GM18907 (cell line): Measurements from ENCODE around the gene CES5A.
"Not testable (repeated sequence)": the region's sequence is repeated elsewhere in the genome, so short reads cannot be mapped to it uniquely, and the experiment has no call there.

ENCODE experiments used
- ATAC-seq: cut with Tn5 transposase; IDR thresholded peaks from one replicate; pipeline ENCODE4 v1.9.1; 2021; ENCODE audit warnings: mild to moderate bottlenecking, moderate library complexity; ENCODE audit not compliant: unreplicated experiment

Gene CES5A

GRCh38 chr16:55875273-55875672 lies at the start of gene CES5A:
Gene CES5A, minus strand, starts transcription at chr16:55875373. Its CDS starts 152 bp downstream, at chr16:55875221.
- no peak for ATAC-seq

DNA sequence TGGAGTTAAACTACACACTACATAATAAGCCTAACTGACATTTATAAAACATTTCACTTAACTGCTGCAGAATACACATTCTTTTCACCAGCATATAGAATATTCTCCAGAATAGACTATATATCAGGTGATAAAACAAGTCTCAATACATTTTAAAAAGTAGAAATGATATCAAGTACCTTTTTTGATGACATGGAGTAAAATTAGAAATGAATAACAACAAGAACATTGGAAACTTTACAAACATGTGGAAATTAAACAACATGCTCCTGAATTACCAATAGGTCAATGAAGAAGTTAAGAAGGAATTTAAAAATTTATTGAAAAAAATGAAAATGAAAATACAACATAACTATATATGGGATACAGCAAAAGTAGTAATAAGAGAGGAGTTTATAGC lies 47.5 kb upstream of the CES5A start:
- ATAC-seq: no peak

DNA sequence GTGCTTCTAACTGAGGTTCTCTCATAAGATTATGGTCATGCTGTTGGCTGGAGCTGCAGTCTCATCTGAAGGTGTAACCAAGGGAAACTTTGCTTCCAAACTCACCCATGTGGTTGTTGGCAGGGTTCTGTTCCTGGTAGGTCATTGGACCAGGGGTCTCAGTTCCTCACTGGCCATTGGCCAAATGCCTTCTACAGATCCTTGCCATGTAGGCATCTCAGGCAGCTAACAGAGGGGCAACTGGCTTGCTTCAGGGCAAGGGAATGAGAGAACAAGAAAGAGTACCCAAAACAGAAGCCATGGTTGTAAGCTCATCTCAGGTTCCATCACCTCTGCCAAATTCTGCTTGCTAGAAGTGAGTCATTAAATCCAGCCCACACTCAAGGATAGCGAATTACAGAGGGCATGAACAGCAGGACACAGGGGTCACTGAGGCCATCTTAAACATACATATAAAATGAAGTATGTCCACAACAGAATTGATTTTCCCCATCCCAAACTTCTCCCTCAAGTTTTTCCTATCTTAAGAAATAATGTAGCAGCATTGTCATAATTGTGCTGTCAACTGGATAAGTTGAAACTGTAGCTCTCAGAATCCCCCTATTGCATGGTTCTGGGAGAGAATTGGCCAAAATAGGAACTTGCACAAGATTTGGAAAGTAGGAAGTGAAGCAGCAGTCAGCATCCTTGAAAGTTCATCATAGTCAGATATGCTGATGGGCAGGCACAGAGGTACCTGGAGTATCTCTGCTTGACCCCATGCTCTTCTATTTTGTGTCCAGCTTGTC lies 42.4 kb upstream of the CES5A start:
- ATAC-seq: no peak

DNA sequence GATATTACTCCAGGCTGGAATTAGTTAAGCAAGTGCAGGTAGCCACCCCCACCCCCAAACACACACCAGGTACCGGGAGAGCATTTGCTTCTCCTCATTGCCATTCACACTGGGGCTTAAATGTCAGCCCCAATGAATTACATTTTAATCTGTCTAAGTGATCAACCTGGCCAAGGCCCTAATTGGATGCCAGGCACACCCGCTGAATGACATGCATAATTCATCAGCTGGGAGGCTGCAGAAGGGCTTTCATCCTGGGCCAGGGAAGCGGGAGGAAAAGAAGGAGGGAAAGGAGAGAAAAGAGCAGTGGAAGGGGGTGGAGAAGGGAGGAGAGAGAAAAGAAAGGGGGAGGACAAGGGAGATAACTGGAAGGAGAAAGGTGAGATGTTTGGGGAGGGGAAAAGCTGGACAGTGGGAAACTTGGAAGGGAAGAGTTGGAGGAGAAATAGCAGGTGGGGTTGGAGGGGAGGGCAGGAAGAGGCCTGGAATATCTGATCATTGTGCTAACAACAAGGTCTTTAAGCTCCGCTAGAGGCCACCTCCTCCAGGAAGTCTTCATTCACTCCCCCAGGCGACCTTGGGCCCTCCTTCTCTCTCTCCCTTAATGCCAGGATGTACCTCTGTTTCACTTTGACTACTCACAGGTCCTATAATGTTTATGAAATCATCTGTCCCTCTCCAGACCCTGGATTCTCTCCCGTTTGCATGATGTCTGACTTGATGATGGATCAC lies 40.1 kb upstream of the CES5A start:
- ATAC-seq: no peak

- no peak for ATAC-seq
Observed at GRCh38 chr16:55914383-55914782, 39.2 kb upstream of the CES5A start.

- no peak for ATAC-seq
Observed at GRCh38 chr16:55913716-55914115, 38.5 kb upstream of the CES5A start.

GRCh38 chr16:55913121-55913520 lies 37.9 kb upstream of the CES5A start:
- ATAC-seq: not testable (repeated sequence)

DNA sequence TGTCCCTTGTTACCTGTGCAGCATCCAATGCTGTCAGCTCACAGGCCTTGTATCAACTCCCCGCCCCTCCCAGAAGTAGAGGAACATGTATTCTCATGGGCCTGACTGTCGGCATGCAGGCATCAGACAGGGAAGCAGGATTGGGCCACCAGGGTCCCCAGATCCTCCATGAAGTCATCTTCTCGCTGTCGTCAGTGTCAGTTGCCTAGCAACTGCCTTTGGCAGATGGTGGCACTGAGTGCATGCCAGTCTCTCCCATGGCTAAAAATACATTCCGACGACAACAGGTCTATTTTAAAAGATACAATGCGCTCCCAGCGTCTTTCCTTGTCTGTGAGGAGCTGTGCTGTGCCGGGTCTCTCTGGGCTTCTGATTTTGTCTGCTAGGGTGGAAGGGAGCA lies 36.8 kb upstream of the CES5A start:
- ATAC-seq: no peak

GRCh38 chr16:55911616-55912015 lies 36.4 kb upstream of the CES5A start:
- no peak for ATAC-seq

DNA sequence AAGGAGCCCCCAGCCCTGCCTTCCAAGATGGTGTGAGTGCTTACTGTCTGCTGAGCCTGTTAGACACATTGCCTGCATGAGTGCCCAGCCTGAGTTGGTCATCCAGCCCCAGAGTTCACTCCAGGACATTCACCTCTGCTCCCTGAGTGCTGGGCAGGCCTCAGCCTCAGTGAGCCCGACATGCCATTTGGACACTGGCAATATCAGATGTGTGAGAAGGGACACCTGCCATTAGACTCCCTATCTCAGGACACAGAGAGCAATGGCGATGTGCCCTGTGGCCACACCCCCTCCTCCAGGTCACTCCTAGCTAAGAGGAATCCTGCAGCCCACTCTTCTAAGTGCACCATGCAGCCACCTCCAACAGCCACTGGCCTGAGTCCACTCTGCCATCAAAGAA lies 34.7 kb upstream of the CES5A start:
- ATAC-seq: no peak

DNA sequence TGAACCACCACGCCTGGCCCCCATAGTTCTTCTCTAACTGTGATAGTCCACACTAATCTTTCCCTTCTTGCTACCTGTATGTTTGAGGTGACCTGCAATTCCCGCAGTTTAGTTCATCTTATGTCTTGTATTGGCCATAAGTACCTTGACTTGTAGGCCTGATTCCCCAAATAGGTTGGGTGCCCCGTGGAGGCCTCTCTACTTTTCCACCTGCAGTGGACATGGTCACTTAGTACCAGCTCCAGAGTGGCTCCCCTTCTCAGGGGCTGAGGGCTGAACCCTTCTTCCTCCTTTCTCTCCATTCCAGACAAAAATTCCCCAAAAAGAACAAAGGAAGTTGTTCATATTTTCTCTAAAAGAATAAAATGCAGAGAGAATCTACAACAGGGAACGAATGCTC lies 33.5 kb upstream of the CES5A start:
- no peak for ATAC-seq

DNA sequence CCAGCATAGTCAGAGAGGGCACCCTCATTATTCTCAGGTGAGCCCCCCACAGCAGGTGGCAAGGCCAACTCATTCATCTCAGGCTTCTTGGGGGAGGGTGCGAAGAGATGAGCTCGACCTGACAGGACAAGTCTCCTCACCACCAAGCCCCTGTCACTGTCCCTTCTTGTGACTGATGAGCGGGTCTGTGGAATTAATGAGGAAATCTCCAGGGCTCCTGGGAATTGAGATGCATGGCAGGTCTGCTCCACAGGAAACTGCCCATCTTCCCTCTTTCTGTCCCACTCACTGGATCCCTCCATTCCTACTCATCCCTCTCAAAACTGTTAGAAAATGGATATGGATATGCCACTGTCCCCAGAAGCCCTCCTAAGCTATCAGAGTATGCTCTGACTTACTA lies 32.5 kb upstream of the CES5A start:
- ATAC-seq: no peak

- ATAC-seq: no peak
Observed at GRCh38 chr16:55906123-55906522, 30.9 kb upstream of the CES5A start.

DNA sequence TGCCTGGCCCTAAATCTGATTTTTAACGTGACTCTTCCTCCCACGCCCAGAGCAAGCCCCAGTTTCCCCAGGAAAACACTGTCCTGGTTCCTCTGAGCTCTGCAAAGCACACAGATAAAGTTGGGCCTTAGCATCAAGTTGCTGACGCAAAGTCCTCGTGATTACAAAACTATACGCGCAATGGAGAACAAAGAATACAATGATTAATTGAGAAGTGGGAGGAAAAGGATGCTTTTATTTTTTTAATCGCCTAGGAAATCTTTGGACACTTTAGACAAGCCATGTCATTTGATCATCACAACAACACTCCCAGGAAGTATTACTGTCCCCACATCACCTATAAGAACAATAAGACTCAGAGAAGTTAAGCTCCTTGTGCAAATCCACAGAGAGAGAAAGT lies 30.5 kb upstream of the CES5A start:
- no peak for ATAC-seq

GRCh38 chr16:55901566-55902217 lies 26.5 kb upstream of the CES5A start:
- ATAC-seq: no peak

GRCh38 chr16:55900616-55901393 lies 25.6 kb upstream of the CES5A start:
- ATAC-seq: no peak

DNA sequence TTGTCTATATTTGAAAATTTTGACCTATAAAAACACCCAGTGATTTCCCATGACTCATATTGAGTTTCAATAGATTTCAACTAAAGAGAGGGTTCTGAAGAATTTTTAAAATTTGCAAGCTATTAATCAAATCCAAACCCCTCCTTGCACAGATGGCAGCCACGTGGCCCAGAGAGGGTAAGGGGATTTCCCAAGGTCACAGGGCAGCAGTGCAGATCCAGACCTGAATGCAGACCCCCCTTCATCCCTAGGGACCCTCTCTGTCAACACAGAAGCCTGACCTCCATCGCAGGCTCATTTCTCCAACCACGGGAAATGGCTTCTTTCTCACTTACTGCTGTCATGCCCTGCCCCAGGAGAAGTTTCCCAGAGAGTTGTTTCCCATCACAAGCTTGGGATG lies 24.7 kb upstream of the CES5A start:
- no peak for ATAC-seq

DNA sequence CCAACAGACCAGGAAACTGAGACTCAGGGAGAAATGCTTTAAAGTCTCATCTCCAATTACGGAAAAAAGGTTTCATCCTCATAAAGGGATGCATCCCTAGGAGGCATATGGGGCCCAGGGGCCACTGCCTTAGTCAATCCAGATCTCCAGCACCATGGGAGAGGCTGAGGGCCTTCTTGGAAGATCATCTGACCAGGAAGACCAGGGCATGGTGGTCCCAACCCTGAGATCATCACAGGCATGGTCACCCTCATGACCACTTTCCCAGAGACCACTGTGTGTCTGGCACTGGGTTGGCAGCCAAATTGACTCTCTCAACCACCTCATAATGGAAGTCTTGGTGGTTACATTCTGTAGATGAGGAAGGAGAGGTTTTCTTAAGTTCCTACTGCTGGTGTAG lies 23.4 kb upstream of the CES5A start:
- ATAC-seq: no peak

GRCh38 chr16:55892821-55893220 lies 17.6 kb upstream of the CES5A start:
- ATAC-seq: no peak

DNA sequence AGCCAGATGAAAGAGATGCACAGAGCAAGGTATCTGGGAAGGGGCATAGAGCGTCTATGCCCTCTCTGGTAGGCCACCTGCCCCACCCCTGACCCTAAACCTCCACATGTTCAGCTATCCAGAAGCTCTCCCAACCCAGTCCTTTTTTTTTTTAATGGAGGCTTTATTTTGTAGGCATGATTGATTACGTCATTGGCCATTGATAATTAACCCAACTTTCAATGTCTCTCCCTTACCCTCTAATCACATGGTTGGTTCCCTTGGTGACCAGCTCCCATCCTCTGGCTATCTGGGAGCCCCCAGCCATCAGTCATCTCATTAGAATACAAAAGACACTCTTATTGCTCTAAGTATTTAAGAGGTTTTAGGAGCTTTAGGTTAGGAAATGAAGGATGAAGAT lies 14.3 kb upstream of the CES5A start:
- ATAC-seq: no peak

DNA sequence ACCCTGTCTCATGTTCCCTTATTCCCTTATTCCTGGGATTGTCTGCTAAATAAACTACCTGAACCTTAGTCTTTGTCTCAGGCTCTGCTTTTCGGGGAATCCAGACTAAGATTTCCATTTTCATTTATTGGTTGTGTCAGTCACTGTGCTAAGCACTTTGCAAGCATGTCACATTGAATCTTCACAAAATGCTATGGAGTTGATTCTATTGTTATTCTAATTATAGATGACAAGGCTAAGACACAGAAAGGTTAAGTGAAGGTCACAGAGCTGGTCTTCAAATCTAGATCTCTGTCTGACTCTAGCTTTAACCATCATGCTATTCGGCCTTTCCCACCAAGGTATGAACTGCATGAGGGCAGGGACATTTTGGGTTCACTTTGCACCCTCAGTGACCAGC lies 13.4 kb upstream of the CES5A start:
- no peak for ATAC-seq
